ENCODE measurements around the gene STX3. TPM values are rescaled to one million over a fixed set of nuclear protein-coding genes. Genes with fewer than 3 reads are reported as not detected.
"Not testable (repeated sequence)": the region's sequence is repeated elsewhere in the genome, so short reads cannot be mapped to it uniquely, and the experiment has no call there.

The STX3 gene
- total RNA-seq, 2 experiments from 2014 or later: 5.4 to 5.5 TPM

DNA sequence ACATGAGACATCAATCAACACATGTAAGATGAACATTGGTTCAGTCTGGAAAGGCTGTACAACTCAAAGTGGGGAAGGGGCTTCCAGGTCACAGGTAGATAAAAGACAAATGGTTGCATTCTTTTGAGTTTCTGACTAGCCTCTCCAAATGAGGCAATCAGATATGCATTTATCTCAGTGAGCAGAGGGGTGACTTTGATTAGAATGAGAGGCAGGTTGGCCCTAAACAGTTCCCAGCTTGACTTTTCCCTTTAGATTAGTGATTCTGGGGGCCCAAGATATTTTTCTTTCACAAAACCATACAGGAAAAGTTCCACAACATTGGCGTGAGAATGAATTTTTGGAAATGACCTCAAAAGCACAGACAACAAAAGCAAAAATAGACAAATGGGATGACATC is 61.3 kb downstream of the STX3 start:
- H3K9me3 Mint-ChIP-seq; H3K27me3 Mint-ChIP-seq (ENCODE audit: low read depth); CTCF ChIA-PET; H3K4me3 Mint-ChIP-seq; H3K27ac Mint-ChIP-seq; H3K4me1 Mint-ChIP-seq (ENCODE audit: low read depth); H3K36me3 Mint-ChIP-seq (ENCODE audit: low read depth); DNase-seq: not testable (repeated sequence)
- intact Hi-C loops (cut with micrococcal nuclease): loop anchor here (10.0 kb wide), 1 partner anchor 1242 kb away; the partner anchor contains the start of genes LPXN and ZFP91

DNA sequence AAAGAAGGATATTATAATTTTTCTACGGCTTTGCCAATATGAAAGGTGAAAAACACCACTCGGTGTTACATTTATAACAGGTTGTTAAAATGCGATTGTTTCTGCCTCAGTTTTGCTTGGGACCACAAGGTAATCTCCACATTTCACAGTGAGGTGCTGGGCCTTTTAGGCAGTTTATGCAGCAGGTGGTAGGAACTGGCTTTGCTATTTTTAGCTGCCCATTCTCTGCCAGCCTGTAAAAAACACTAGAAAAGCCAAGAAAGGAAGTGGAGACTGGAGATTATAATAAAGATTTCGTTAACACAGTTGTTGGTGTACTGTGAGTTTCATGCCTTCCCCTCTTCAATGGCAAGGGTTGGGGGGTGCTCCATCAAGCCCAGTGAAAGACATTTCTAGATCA is 63.4 kb downstream of the STX3 start:
- CTCF ChIA-PET: no interaction called here
- intact Hi-C loops (cut with micrococcal nuclease): loop anchor here (10.0 kb wide), 1 partner anchor 1244 kb away; the partner anchor contains the start of genes LPXN and ZFP91
- peaks cover 6% of the 10 kb centered on the region for H3K4me1 Mint-ChIP-seq (ENCODE audit: low read depth)

DNA sequence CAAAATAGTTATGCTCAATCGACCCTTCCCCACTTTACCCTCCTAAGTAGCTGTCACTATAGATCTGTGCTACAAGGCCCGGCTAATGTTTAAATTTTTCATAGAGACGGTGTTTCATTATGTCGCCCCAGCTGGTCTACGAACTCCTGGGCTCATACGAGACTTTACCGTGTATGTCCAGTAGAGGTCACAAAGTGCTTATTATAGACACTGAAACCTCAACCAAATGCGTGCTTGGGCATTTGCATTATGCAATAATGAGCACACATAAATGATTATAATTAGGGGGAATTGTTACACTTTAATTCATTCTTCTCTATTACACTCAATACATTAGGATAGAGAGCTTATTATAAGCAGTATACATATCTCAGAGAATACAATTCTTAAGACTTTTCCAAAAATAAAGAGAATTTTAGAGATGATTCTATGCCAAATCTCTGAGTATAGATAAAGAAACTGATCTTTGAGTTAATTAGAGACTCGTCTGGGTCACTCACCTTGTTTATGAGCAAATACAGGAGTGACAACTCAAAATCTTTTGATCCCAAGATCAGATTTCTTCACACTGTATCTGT is 67.9 kb downstream of the STX3 start:
- H3K27ac Mint-ChIP-seq: no peak overlapping the region
- CTCF ChIA-PET: no interaction called here
- peak; percentile 56 for DNase-seq

More for the DNA sequence above, 63.4 kb downstream of the STX3 start:
- Mint-ChIP-seq H3K36me3 (ENCODE audit: low read depth) (no peaks in the 10 kb centered on the region), H3K27ac (no peak overlapping the region), H3K4me3 (no peak overlapping the region), H3K9me3 (no peaks in the 10 kb centered on the region), H3K27me3 (ENCODE audit: low read depth) (no peaks in the 10 kb centered on the region)
- DNase-seq: no peak

DNA sequence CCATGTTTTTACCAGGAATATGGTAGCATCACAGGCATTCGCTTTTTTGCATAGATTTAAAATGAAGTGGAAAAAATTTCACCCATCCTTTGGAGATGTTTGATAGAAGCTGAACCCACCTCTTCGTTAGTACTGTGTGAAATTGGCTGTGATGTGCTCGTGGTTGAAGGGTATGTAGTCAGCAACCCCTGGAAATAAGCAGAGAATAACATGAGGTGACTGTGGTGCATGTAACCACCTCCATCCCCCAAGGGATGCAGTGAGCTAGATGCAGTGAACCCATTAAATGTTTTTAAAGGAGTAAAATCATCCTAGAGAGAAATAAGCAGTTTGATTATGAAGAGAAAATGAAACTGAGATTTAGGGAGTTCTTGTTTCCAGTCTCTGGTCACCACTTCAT is 74.2 kb downstream of the STX3 start:
- H3K27me3 Mint-ChIP-seq (ENCODE audit: low read depth): no peaks in the 10 kb centered on the region
- intact Hi-C loops (cut with micrococcal nuclease): no loop called here
- H3K27ac Mint-ChIP-seq: no peak overlapping the region
- CTCF ChIA-PET: no interaction called here
- no peaks in the 10 kb centered on the region for H3K9me3 Mint-ChIP-seq
- no peaks in the 10 kb centered on the region for H3K36me3 Mint-ChIP-seq (ENCODE audit: low read depth)
- no peak for DNase-seq
- H3K4me1 Mint-ChIP-seq (ENCODE audit: low read depth): no peaks in the 10 kb centered on the region
- no peak overlapping the region for H3K4me3 Mint-ChIP-seq

More for the DNA sequence above, 67.9 kb downstream of the STX3 start:
- Mint-ChIP-seq H3K9me3 (no peaks in the 10 kb centered on the region), H3K36me3 (ENCODE audit: low read depth) (no peaks in the 10 kb centered on the region), H3K4me3 (no peak overlapping the region), H3K27me3 (ENCODE audit: low read depth) (no peaks in the 10 kb centered on the region), H3K4me1 (ENCODE audit: low read depth) (peaks cover 3% of the 10 kb centered on the region)
- intact Hi-C loops (cut with micrococcal nuclease): loop anchor here (1.0 to 2.0 kb wide), 5 partner anchors 36 to 442 kb away; no protein-coding TSS in a partner anchor

DNA sequence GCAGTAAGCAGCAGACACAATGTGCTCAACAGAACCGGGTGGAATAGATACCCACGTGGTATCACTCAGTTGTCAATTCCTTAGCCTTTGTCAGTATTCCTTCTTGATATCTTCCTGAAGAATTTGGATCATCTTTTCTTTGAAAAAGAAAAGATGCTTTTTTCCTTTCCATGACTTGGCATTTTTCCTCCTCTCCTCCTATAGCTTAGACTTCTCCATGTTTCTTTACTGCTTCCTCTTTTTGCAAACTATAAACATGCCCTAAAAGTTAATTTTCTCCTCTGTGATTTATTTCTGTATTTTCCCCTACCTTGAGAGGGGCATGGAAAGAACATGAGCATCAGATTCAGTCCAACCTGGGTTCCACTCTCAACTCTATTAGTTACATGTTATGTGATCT is 78.4 kb downstream of the STX3 start:
- no peak for DNase-seq
- Mint-ChIP-seq H3K27me3 (ENCODE audit: low read depth) (peaks cover 7% of the 10 kb centered on the region), H3K36me3 (ENCODE audit: low read depth) (no peaks in the 10 kb centered on the region), H3K4me3 (no peak overlapping the region), H3K9me3 (no peaks in the 10 kb centered on the region), H3K27ac (no peak overlapping the region), H3K4me1 (ENCODE audit: low read depth) (no peaks in the 10 kb centered on the region)
- CTCF ChIA-PET: no interaction called here
- intact Hi-C loops (cut with micrococcal nuclease): no loop called here

DNA sequence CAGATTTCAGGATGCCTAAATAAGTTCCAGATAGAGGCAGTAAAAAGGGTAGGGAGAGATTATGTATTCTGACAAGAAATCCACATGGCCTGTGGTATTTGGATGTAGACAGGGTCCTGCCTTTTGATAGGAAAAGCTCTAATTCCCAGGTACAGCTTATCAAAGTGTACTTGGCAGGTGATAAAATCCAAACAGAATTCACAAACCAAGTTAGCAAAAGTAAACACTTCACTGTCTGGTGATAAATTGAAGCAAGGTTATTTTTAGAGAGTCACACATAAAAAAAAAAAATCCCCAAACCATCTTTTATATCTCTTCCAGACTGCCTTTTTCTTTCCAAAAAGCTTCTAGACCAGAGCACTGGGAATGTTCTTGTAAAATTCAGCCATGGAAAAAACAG is 84.4 kb downstream of the STX3 start:
- DNase-seq: no peak
- H3K27me3 Mint-ChIP-seq (ENCODE audit: low read depth): peaks cover 7% of the 10 kb centered on the region

DNA sequence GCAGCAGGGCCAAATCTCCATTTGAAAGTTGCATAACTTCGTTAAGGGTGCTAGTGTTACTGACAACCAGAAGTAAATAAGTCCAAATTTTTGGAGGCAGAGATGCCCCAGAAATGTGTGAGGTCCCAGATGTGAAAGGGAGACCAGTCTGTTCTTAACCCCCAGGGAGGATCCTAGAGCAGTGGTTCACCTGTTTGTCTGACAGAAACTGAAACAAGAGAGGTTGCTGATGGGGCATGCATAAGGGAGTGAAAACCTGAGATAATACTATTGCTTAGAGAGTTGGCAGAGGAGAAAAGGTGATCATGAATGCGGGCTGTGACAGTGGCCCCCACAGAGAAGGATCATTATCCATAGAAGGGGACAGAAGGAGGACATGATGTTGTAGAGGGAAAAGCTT is 86.3 kb downstream of the STX3 start:
- Mint-ChIP-seq H3K4me3 (no peak overlapping the region), H3K27me3 (ENCODE audit: low read depth) (peaks cover 6% of the 10 kb centered on the region), H3K27ac (no peak overlapping the region), H3K36me3 (ENCODE audit: low read depth) (no peaks in the 10 kb centered on the region), H3K9me3 (no peaks in the 10 kb centered on the region), H3K4me1 (ENCODE audit: low read depth) (no peaks in the 10 kb centered on the region)
- CTCF ChIA-PET: no interaction called here
- DNase-seq: no peak
- intact Hi-C loops (cut with micrococcal nuclease): no loop called here

More for the DNA sequence above, 84.4 kb downstream of the STX3 start:
- H3K27ac Mint-ChIP-seq: no peak overlapping the region
- H3K36me3 Mint-ChIP-seq (ENCODE audit: low read depth): no peaks in the 10 kb centered on the region
- intact Hi-C loops (cut with micrococcal nuclease): no loop called here
- CTCF ChIA-PET: no interaction called here
- H3K4me3 Mint-ChIP-seq: no peak overlapping the region
- no peaks in the 10 kb centered on the region for H3K9me3 Mint-ChIP-seq
- no peaks in the 10 kb centered on the region for H3K4me1 Mint-ChIP-seq (ENCODE audit: low read depth)

DNA sequence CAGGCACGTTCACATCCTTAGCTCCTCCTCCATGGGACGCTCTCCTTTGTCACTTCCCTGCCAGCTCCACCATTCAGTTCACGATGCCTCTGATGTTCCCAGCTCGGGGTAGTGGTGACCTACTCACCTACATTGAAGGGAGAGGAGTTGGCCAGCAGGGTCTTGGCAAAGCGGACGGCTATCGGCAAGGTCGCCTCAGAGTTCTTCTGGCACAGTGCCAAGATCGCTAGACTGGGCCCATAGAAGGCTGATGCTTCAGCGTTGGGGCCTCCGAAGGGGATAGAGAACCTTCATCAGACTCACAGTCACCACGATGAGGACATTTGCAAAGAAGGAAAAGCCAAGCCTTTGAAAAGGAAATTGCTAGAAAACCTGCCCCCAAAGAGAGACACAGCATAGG is 87.1 kb downstream of the STX3 start:
- no peaks in the 10 kb centered on the region for H3K4me1 Mint-ChIP-seq (ENCODE audit: low read depth)
- peaks cover 2% of the 10 kb centered on the region for H3K27me3 Mint-ChIP-seq (ENCODE audit: low read depth)
- H3K36me3 Mint-ChIP-seq (ENCODE audit: low read depth): no peaks in the 10 kb centered on the region
- DNase-seq: no peak
- H3K27ac Mint-ChIP-seq: no peak overlapping the region
- intact Hi-C loops (cut with micrococcal nuclease): no loop called here
- CTCF ChIA-PET: no interaction called here
- no peaks in the 10 kb centered on the region for H3K9me3 Mint-ChIP-seq
- H3K4me3 Mint-ChIP-seq: no peak overlapping the region

DNA sequence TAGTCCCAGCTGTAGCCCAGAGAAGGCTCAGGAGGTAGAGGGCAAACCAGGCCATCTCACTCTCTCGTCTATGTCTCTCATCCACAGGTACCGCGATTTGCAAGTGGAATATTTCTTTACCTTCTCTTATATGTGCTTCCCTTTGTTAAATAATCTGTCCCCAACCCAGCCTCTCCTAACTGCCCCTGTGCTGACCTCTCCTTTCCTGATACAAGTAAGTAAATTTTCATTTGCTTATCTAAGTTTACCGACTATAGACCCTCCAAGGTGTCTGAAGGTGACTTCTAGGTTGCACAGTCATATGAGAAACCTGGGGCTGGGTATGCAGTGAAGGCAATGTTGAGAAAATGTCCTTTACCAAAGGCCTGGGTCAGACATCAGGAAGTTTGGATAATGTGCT is 90.2 kb downstream of the STX3 start, which contains the start of gene CBLIF:
Gene CBLIF (minus strand): TSS at position 101 of the 400 bp plus-strand sequence. CDS start 46 bp downstream, at position 55.
- H3K27me3 Mint-ChIP-seq (ENCODE audit: low read depth): peaks cover 2% of the 10 kb centered on the region
- CTCF ChIA-PET: no interaction called here
- no peak within 1 kb of the TSS for H3K27ac Mint-ChIP-seq
- no peaks in the 10 kb centered on the region for H3K36me3 Mint-ChIP-seq (ENCODE audit: low read depth)
- no peak within 1 kb of the TSS for H3K4me3 Mint-ChIP-seq
- intact Hi-C loops (cut with micrococcal nuclease): no loop called here
- H3K9me3 Mint-ChIP-seq: no peaks in the 10 kb centered on the region
- no peak for DNase-seq
- no peaks in the 10 kb centered on the region for H3K4me1 Mint-ChIP-seq (ENCODE audit: low read depth)

DNA sequence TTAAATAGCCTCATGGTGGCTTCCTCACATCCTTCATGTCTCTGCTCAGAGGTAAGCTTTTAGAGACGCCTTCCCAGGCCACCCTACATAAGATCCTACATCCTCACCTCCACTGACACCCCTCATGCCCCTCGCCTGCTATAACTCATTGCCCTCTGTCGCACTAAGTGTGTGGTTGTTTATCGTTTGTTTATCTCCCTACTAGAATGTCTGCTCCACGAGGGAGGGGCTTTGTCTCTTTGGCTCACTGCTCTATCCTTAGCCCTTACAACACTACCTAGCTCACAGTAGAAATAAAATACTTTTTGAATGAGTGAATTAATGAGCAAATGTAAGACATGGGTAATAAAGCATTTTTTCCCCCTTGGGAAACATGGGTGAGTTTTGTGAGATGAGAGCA is 91.4 kb downstream of the STX3 start:
- Mint-ChIP-seq H3K27me3 (ENCODE audit: low read depth) (peaks cover 2% of the 10 kb centered on the region), H3K27ac (no peak overlapping the region), H3K36me3 (ENCODE audit: low read depth) (no peaks in the 10 kb centered on the region), H3K4me3 (no peak overlapping the region), H3K4me1 (ENCODE audit: low read depth) (no peaks in the 10 kb centered on the region), H3K9me3 (no peaks in the 10 kb centered on the region)
- no peak for DNase-seq
- intact Hi-C loops (cut with micrococcal nuclease): no loop called here
- CTCF ChIA-PET: no interaction called here

DNA sequence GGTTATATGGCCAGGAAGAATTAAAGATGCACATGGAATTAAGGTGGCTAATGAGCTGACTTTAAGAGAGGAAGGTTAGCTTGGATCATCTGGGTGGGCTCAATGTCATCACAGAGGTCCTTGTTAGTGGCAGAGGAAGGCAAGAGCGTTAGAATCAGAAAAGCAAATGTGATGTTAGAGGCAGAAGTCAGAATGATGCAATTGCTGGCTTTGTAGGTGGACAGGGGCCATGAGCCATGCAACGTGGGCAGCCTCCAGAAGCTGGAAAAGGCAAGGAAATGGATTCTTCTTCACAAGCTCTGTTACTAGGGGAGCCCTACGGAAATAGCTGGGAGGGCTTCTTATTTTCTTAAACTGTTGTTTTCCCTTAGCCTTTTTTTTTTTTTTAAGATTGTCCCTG is 92.5 kb downstream of the STX3 start:
- no peaks in the 10 kb centered on the region for H3K36me3 Mint-ChIP-seq (ENCODE audit: low read depth)
- no peaks in the 10 kb centered on the region for H3K4me1 Mint-ChIP-seq (ENCODE audit: low read depth)
- intact Hi-C loops (cut with micrococcal nuclease): no loop called here
- H3K27ac Mint-ChIP-seq: no peak overlapping the region
- no peak overlapping the region for H3K4me3 Mint-ChIP-seq
- DNase-seq: no peak
- H3K27me3 Mint-ChIP-seq (ENCODE audit: low read depth): peaks cover 2% of the 10 kb centered on the region
- H3K9me3 Mint-ChIP-seq: no peaks in the 10 kb centered on the region
- CTCF ChIA-PET: no interaction called here

DNA sequence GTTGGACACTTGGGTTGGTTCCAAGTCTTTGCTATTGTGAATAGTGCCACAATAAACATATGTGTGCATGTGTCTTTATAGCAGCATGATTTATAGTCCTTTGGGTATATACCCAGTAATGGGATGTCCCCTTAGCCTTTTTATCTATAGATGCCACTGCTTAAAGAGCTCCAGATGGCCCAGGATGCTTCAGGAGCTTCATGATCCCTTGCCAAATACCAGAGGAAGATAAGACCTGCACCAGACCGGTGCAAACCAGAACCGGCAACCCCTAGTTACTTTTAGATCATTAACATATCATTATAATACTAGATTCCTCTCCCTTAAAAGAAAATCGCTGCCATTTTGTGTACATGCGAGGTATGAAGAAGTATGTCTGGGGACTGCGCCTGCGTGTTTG is 93.3 kb downstream of the STX3 start:
- H3K4me3 Mint-ChIP-seq; intact Hi-C loops (cut with micrococcal nuclease); H3K4me1 Mint-ChIP-seq (ENCODE audit: low read depth); DNase-seq; CTCF ChIA-PET; H3K27ac Mint-ChIP-seq; H3K36me3 Mint-ChIP-seq (ENCODE audit: low read depth); H3K27me3 Mint-ChIP-seq (ENCODE audit: low read depth); H3K9me3 Mint-ChIP-seq: not testable (repeated sequence)

DNA sequence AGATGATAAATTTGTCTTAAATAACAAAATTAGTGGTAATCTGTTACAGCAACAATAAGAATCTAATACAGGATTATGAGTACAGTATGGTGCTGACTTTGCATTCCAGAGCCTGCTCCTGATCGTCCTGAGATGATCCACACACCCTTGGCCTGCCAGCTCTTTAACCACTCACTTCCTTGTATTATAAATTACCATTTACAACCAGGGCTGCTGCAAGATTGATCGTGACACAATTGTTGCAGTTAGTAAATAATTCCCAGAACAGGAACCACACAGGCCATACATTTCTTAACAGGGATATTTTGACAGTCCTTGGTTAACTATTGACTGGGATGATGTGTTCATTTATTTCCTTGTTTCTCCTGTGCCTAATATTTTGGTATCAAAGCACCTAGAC is 94.0 kb downstream of the STX3 start:
- CTCF ChIA-PET: no interaction called here

More for the DNA sequence above, 94.0 kb downstream of the STX3 start:
- Mint-ChIP-seq H3K9me3 (no peaks in the 10 kb centered on the region), H3K27ac (no peak overlapping the region), H3K27me3 (ENCODE audit: low read depth) (peaks cover 2% of the 10 kb centered on the region), H3K36me3 (ENCODE audit: low read depth) (no peaks in the 10 kb centered on the region), H3K4me3 (no peak overlapping the region), H3K4me1 (ENCODE audit: low read depth) (no peaks in the 10 kb centered on the region)
- DNase-seq: no peak
- intact Hi-C loops (cut with micrococcal nuclease): no loop called here

Measured in activated naive CD4-positive, alpha-beta T cell treated with anti-CD3 and anti-CD28 coated beads for 36 hours (primary cell).